PC-3 (cell line): Measurements from ENCODE around the gene ZBTB26.

Source experiments
- EZH2 ChIP-seq: fragments of 300-600 bp; sonication (generic); IDR thresholded peaks from one replicate; pipeline ENCODE4 v1.6.1; 2017; ENCODE audit warnings: antibody characterized with exemption, mild to moderate bottlenecking, low read length; ENCODE audit not compliant: unreplicated experiment
- EZH2phosphoT487 ChIP-seq: fragments of 300-600 bp; sonication (generic); IDR thresholded peaks from 2 replicates; pipeline ENCODE4 v1.6.1; 2018; ENCODE audit warnings: mild to moderate bottlenecking, antibody characterized with exemption, low read length, borderline replicate concordance
- TF ChIP-seq, protein P1 (sequence below): fragments of 300-600 bp; sonication (generic); conservative IDR thresholded peaks from 2 replicates; pipeline ENCODE4 v1.5.1; 2017; ENCODE audit warnings: antibody characterized with exemption, low read depth, mild to moderate bottlenecking, low read length

DNA sequence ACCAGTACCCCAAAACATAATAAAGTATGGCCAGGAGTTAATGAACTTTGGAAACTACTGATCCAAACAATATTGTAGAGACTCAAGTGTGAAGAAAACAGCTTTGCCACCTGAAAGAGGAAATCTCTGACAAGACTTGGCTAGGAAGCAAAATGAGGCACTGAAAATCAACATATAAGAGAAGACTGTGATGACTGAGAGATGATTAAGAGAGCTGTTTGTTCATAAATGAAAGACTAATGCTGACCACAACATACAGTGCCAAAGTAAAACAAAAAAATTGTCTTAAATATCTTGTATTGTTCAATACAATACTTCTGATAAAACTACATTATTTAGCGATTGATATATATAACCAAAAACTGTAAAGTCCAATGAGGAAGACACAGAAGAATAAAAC is 33.3 kb downstream of the ZBTB26 start:
- TF ChIP-seq EZH2phosphoT487 (no peak), EZH2 (no peak)
- TF ChIP-seq, protein P1, sequence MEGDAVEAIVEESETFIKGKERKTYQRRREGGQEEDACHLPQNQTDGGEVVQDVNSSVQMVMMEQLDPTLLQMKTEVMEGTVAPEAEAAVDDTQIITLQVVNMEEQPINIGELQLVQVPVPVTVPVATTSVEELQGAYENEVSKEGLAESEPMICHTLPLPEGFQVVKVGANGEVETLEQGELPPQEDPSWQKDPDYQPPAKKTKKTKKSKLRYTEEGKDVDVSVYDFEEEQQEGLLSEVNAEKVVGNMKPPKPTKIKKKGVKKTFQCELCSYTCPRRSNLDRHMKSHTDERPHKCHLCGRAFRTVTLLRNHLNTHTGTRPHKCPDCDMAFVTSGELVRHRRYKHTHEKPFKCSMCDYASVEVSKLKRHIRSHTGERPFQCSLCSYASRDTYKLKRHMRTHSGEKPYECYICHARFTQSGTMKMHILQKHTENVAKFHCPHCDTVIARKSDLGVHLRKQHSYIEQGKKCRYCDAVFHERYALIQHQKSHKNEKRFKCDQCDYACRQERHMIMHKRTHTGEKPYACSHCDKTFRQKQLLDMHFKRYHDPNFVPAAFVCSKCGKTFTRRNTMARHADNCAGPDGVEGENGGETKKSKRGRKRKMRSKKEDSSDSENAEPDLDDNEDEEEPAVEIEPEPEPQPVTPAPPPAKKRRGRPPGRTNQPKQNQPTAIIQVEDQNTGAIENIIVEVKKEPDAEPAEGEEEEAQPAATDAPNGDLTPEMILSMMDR, result no peak
